Adrenal gland (tissue), 5 donors: ENCODE data around the gene REEP2.

ENCODE experiments used
- POLR2A ChIP-seq, 2 donors: fragments of 450-650 bp; IDR thresholded peaks; one replicate each; pipeline ENCODE4 v1.6.1; 2017; ENCODE audit warnings: antibody characterized with exemption in 2 of 2, mild to moderate bottlenecking in 2 of 2, moderate library complexity in 1 of 2
- TF ChIP-seq, protein P1 (sequence below), 6 experiments: fragments of 450-650 bp in 4 of 6; fragments of 200-600 bp in 2 of 6; sonication (generic) in 1 of 6; IDR thresholded peaks; 1 replicate in 5 of 6; 2 replicates in 1 of 6; pipeline versions ENCODE4 v1.5.1 to v1.8.0; 2016 to 2021; ENCODE audit warnings: antibody characterized with exemption in 6 of 6, mild to moderate bottlenecking in 2 of 6, moderate library complexity in 1 of 6
- donor health status: DM: no; HTN: no; CAD: no.

DNA sequence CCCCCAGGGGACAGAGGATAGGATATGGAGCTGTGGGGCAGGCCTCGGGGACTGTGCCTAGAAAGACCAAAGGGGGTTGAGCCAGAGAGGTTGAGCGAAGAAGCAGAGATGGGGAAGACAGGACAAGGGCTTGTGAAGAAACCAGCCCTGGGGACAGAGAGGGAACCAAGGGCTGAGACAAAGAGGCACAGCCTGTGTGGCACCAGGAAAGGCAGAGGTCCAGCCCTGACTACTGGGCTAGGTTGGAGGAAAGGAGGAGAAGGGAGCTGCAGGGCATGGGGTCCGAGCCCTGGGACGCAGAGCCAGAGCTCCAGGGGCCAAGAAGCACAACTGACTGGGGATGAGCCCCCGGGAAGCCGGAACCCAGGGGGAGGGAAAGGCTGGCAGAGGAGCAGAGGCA lies 9.2 kb downstream of the REEP2 start:
- TF ChIP-seq, protein P1, sequence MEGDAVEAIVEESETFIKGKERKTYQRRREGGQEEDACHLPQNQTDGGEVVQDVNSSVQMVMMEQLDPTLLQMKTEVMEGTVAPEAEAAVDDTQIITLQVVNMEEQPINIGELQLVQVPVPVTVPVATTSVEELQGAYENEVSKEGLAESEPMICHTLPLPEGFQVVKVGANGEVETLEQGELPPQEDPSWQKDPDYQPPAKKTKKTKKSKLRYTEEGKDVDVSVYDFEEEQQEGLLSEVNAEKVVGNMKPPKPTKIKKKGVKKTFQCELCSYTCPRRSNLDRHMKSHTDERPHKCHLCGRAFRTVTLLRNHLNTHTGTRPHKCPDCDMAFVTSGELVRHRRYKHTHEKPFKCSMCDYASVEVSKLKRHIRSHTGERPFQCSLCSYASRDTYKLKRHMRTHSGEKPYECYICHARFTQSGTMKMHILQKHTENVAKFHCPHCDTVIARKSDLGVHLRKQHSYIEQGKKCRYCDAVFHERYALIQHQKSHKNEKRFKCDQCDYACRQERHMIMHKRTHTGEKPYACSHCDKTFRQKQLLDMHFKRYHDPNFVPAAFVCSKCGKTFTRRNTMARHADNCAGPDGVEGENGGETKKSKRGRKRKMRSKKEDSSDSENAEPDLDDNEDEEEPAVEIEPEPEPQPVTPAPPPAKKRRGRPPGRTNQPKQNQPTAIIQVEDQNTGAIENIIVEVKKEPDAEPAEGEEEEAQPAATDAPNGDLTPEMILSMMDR (IDR thresholded peaks at IDR 0.05): no peak
- TF ChIP-seq POLR2A (IDR thresholded peaks at IDR 0.05): no peak
